Measurements from ENCODE around the gene PRMT3.
"Not testable (repeated sequence)": the region's sequence is repeated elsewhere in the genome, so short reads cannot be mapped to it uniquely, and the experiment has no call there.

Gene PRMT3

GRCh38 chr11:20457934-20458680, 70.6 kb downstream of the PRMT3 start:
- DNase-seq, result no peak

DNA sequence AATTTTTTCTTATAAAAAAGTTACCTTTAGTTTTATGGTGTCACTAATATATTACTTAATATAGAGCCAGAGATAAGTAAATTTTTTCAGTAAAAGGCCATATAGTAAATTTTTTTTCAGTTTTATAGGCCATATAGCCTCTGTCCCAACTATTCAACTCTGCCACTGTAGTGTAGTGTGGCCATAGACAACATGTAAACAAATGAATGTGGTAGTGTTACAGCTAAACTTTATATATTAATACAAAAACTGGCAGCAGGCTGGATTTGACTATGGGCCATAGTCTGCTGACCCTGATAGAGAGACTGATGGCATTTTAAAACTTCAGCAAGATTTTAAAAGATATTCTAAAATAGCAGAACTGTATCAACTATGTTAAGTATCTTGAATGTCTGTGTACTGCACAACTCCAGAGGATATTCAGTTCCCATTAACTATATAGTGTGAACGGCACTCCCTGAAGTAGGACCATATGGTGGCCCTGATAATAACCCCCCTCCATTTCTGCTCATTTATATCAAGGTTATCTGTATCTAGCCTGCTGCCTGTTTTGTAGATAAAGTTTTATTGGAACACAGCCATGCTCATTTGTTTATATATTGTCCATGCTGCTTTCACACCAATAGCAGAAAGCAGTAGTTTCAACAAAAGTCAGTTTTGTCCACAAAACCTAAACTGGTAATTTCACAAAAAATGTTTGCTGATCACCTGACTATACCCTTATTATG, 71.6 kb downstream of the PRMT3 start:
- DNase-seq, result no peak

DNA sequence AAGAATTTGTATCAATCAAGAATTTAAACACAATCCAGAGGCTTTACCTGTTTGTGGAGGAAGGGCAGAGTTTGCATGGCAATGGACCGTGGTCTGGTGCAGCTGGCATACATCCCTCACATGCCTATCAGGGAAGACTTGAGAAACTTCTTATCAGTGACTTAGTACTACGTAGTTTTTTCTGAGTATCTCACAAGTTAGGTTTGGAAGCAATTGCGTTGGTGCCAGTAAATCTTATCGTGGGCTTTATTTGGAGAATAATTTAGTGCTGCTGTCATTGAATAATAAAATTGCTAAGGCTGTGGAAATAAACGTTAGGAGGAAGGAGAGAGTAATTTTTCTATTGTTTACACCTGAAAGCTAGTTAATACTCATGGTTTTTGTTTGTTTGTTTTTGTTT, 72.3 kb downstream of the PRMT3 start:
- no peak for DNase-seq

DNA sequence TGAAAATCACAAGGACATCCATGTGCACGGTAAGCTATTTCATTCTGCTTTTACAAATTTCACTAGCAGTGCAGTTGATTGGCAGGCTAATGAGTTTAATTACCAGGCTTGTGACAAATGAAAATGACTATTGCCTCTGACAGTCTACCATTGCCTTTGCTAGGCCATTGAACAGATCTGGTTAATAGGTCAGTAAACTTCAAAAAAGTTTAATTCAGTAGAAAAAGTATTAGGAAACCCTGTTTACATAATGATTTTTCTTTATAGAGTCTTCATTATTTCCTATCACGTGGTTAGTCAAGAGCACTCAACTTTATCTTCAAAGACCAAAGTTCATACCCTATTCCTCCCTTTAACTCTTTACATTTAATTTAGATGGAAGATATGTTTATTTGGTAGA, 77.0 kb downstream of the PRMT3 start:
- no peak for DNase-seq

DNA sequence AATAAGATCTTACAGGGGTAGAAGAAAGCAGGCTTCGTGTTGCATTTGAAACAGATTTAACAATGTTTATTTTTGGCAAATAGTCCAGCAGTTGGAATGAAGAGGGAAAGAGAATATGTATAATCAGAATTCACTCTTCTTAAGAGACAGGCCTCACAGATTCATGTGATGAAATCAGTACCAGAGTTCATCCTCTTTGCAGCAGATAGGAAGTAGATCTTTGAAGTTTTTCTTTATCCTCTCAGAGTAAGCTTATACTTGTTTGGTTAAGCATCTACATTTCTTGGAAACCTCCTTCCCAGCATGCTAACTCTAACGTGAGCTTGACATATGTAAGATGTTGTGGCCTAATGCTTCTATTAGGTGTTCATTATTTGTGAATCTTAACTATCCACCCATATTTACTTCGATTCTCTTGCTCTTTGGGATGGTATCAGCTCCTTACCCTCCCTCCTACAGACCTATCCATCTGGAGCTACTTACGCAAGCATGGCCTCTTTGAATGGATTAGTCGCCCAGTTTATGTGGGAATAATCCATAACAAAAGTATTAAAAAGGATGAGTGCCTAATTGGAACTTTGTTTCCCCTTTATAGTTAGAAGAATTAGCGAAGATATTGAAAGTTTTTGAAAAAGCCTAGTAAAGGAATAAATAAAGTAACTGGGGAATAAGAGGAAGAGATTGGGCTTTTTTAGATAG, 80.1 kb downstream of the PRMT3 start:
- no peak for DNase-seq

GRCh38 chr11:20470348-20470747, 82.8 kb downstream of the PRMT3 start:
- no peak for DNase-seq

- not testable (repeated sequence) for DNase-seq
Observed at GRCh38 chr11:20471929-20472328, 84.4 kb downstream of the PRMT3 start.

GRCh38 chr11:20474176-20474881, 86.8 kb downstream of the PRMT3 start:
- no peak for DNase-seq

- DNase-seq, result no peak
Observed at GRCh38 chr11:20474882-20475517, 87.5 kb downstream of the PRMT3 start.

DNA sequence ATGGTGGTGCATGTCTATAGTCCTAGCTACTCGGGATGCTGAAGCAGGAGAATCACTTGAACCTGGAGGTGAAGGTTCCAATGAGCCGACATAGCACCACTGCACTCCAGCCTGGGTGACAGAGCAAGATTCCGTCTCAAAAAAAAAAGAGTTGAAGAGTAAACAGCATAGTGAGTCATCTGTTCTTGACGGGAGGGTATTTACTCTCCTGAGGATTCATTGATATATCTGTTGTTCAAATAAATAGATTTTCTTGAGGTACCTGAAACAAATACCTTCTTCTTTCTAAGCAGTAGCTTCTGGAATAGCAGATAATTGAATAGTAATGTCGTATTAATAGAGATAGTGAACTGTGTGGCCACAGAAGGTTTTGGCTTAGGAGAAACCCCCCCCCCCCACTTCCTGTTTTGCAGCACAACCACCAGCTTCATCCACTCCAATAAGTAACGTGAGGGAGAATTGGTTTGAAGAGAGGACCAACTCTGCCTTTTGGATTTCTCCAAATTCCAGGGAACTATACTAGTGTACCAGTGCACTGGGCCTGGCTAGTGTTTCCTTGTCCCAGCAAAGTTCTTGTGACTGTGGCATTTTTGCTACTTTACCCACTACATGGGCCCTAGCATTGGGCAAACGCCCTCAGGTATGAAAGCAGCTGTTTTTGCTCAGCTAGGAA, 90.0 kb downstream of the PRMT3 start:
- DNase-seq, result no peak

- DNase-seq, result no peak
Observed at GRCh38 chr11:20479513-20479912, 92.0 kb downstream of the PRMT3 start.

GRCh38 chr11:20483931-20484330, 96.4 kb downstream of the PRMT3 start:
- no peak for DNase-seq

- DNase-seq, result not testable (repeated sequence)
Observed at GRCh38 chr11:20484416-20484815, 96.9 kb downstream of the PRMT3 start.

DNA sequence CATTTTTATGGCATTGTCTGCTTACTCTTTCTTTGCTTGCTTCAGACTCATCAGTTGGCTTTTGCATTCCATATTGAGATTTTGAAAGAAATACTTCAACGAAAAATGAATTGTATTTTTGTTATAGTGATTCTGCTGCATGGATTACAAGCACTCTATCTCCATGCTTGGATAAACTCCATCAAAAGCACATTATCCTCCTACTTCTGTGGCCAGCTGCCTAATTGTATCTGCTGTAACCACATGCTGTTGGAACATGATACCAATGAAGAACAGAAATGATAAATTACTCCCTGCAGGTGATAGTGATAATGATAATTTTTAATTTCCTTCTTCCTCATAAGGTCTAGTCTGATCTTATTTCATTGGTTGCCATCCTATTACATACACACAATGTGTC, 100.8 kb downstream of the PRMT3 start:
- DNase-seq, result peak; percentile 25

DNA sequence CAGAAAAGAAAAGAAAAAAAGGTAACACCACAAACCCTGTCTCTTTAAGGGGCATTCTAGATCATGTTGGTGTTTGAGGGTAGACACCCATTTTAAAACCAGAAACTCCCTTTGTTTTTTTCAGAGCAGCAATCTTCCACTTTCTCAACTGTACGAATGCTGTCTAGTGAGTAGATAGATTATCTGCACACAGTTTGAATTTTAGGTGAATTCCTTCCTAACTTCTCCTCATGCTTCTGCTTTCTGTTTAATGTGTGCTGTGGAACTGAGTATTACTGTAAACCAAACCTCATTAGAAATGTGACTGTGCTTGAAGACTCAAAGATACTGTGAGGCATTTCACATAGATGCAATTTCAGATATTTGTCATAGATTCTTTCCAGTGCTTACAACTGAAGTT, 102.4 kb downstream of the PRMT3 start:
- no peak for DNase-seq

DNA sequence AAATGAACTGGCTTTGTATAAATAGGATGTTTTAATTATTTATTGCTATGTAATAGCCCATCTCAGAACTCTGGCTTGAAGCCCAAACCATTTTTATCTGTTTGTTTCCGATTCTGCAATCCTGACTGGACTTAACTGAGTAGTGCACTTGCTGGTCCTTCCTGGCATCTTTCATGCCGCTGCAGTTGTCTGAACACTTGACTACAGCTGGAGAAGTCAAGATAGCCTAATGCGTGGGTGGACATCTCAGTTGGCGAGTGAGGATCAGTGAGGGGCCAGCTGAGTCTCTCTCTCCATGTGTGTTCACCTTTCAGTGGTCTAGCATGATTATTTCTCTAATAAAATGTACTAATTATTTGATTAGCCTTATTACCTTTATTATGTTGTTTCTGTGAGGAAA, 105.8 kb downstream of the PRMT3 start:
- DNase-seq, result no peak

DNA sequence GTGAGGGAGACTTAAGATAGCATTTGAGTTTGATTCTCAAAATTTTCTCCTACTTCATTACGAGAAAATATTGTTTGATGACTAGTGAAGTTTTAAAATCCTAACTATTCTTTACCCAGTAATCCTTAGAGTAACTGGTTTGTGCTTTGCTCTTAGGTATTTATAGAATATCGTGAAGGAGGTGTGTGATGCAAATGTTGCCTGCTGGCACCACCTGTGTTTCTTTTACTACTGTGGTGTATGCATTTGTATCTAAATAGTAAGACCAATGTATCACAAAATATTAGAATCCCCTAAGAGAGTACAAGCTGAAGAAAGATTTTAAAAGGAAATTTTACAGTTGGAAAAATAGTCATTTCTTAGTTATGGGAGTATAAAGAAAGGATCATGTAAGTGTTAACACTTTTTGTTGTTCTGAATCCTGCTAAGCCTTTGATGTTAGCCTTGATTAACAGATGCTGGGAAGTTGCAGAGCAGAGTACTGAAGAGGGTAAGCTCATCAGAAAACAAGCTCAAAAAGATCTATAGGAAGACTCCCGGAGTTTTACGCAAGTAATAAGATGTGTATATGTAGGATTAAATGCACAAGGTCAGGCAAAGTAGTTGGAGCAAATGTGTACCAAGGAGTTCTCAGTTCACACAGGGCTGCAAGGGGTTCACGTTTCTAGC, 109.7 kb downstream of the PRMT3 start:
- DNase-seq, result no peak

GRCh38 chr11:20501252-20501651, 113.7 kb downstream of the PRMT3 start:
- no peak for DNase-seq

DNA sequence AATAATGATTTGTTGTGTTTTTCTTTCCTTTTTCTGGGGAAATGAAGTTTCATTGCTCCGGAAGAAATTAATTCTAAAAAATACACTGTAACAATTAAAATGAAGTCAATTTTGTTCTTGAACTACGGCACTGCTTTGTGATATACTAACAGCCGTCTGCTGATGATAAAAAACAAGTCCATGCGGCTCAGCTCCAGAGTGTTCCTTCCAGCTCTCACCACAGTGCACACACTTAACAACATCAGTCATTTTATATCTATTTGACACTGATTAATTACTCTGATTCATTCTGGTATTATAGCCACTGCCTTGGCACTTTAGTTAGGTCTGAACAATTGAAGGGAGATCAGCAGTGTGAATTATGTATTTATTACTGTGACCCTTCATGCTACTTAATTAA, 114.5 kb downstream of the PRMT3 start:
- DNase-seq, result no peak

DNA sequence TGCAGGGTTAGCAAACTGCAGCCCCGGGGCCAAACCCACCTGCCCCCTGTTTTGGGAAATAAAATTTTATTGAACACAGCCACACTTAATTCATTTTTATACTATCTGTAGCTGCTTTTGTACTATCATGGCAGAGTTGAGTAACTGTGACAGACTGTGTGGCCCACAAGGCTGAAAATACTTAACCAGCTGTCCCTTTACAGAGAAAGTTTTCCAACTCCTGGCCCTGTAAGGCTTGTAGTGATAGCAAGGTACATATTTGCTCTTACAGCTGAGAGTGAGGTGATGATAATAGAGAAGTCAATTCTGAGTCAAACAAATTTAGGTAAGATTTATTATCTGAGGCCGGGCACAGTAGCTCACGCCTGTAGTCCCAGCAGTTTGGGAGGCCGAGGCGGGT, 124.5 kb downstream of the PRMT3 start:
- DNase-seq, result no peak

DNA sequence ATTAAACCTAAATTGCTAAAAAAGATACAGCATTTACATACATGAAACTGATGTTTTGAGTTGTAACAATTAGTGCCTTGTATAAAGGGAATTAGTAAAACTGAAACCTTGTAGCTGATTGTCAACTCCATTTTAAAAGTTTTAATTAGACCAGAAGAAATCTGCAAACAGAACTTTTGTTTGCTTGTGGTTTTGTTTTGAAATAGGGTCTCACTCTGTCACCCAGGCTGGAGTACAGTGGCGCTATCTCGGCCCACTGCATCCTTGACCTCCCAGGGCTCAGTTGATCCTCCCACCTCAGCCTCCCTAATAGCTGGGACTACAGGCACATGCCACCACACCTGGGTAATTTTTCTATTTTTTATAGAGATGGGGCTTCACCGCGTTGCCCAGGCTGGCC, 125.4 kb downstream of the PRMT3 start:
- DNase-seq, result no peak
